Endothelial cell (in vitro differentiated cells): ENCODE results near the gene SVIL. TPM values are rescaled to one million over a fixed set of nuclear protein-coding genes. Genes with fewer than 3 reads are reported as not detected.
A peak's percentile ranks its signal among the peaks of the same experiment; 100 is the strongest.
"Not testable (repeated sequence)": the region's sequence is repeated elsewhere in the genome, so short reads cannot be mapped to it uniquely, and the experiment has no call there.

Experiments
- DNase-seq: peaks from one replicate; pipeline ENCODE4 v3.0.0; 2021; ENCODE audit warnings: low spot score
- H3K27ac Mint-ChIP-seq: one replicate; pipeline ENCODE4 v1.8.0; 2021; ENCODE audit warnings: mixed read lengths, inconsistent platforms; ENCODE audit not compliant: unreplicated experiment
- H3K27me3 Mint-ChIP-seq: one replicate; pipeline ENCODE4 v1.8.0; 2021; ENCODE audit warnings: mild to moderate bottlenecking, moderate library complexity, mixed read lengths, inconsistent platforms; ENCODE audit not compliant: unreplicated experiment
- H3K36me3 Mint-ChIP-seq: one replicate; pipeline ENCODE4 v1.8.0; 2021; ENCODE audit warnings: mild to moderate bottlenecking, low read depth, mixed read lengths, inconsistent platforms; ENCODE audit not compliant: unreplicated experiment
- H3K4me1 Mint-ChIP-seq: one replicate; pipeline ENCODE4 v1.8.0; 2021; ENCODE audit warnings: mild to moderate bottlenecking, mixed read lengths, inconsistent platforms; ENCODE audit not compliant: unreplicated experiment
- H3K4me3 Mint-ChIP-seq: one replicate; pipeline ENCODE4 v1.8.0; 2021; ENCODE audit warnings: mild to moderate bottlenecking, mixed read lengths, inconsistent platforms; ENCODE audit not compliant: unreplicated experiment
- H3K9me3 Mint-ChIP-seq: one replicate; pipeline ENCODE4 v1.8.0; 2021; ENCODE audit warnings: mixed read lengths, inconsistent platforms; ENCODE audit not compliant: unreplicated experiment
- total RNA-seq: library from RNA; stranded (reverse); fragmentation: NEBNext Ultra II Directional; extraction: Animal tissue kit (Norgen Biotek cat#: 25700); gene quantifications from one replicate; pipeline ENCODE4 v1.2.1, GENCODE V29; 2021; ENCODE audit not compliant: unreplicated experiment
- TF ChIP-seq, protein P1 (sequence below): fragments of 200-600 bp; sonication (generic); IDR thresholded peaks from one replicate; pipeline ENCODE4 v1.5.0; 2021; ENCODE audit warnings: antibody characterized with exemption; ENCODE audit not compliant: unreplicated experiment

Gene SVIL
- total RNA-seq, 1 donor from 2014 or later = 125 TPM

DNA sequence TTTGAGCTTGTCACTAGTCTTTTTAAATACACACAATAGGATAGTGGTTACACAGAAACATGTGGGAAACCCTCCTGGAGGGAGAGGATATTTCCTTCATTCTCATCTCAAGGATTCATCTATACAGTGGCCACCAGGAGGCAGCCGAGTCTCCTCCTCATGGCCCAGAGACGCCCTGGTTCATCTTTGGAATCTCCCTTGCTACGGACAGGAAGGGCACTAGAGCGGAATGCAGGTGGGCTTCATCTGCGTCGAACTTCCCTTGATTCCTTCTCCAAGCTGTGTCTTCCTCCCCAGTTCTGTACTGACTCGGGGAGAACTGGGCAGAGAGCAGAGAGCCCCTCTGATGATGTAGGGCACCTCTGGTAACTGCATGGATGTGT, 146.9 kb downstream of the SVIL start:
- not testable (repeated sequence) for H3K9me3 Mint-ChIP-seq, H3K27ac Mint-ChIP-seq, H3K4me3 Mint-ChIP-seq, DNase-seq, H3K27me3 Mint-ChIP-seq
- TF ChIP-seq, protein P1, sequence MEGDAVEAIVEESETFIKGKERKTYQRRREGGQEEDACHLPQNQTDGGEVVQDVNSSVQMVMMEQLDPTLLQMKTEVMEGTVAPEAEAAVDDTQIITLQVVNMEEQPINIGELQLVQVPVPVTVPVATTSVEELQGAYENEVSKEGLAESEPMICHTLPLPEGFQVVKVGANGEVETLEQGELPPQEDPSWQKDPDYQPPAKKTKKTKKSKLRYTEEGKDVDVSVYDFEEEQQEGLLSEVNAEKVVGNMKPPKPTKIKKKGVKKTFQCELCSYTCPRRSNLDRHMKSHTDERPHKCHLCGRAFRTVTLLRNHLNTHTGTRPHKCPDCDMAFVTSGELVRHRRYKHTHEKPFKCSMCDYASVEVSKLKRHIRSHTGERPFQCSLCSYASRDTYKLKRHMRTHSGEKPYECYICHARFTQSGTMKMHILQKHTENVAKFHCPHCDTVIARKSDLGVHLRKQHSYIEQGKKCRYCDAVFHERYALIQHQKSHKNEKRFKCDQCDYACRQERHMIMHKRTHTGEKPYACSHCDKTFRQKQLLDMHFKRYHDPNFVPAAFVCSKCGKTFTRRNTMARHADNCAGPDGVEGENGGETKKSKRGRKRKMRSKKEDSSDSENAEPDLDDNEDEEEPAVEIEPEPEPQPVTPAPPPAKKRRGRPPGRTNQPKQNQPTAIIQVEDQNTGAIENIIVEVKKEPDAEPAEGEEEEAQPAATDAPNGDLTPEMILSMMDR = peak; percentile 33
- Mint-ChIP-seq H3K36me3 (peaks cover 67% of the 10 kb centered on the region), H3K4me1 (peaks cover 25% of the 10 kb centered on the region)

DNA sequence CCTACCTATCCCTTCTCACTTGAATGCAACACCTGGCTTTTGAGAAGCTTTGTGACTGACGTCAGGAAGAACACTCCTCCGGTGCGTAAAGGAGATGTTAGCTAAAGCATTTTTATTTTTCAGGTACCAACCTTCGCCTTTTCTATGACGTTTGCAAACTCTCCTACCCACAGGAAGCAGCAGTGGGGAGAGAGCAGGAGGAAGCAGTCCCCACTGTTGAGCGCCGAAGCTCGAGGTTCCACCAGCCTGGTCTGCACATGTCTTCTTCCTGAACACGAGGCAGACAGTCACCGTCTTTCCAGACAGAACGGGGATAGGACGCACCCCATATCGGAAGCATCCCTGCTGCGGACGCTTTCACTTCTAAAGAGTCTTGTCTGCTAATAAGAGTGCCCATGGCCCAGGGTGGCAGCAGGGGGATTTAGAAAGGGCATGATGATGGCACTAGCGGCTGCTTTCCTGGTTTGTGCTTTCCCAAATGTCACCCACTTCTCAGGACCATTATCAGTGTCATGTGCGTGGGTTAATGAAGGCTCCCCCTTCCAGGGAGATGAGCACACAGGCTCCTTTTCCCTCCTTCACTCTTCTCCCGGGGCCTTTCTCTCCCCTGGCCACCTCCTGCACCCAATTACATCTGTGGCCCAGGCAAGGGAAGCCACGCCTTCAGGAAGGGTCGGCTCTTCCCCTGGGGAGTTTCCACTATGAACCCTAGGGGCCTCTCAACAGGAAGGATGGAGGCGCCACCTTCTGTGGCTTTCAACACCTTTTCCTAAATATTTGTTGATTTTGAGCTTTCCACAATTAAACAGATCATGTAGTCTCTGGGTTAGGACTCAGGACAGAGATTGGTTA, 147.5 kb downstream of the SVIL start:
- DNase-seq, H3K4me3 Mint-ChIP-seq, H3K9me3 Mint-ChIP-seq, H3K27me3 Mint-ChIP-seq, H3K27ac Mint-ChIP-seq: not testable (repeated sequence)
- Mint-ChIP-seq H3K4me1 (peaks cover 30% of the 10 kb centered on the region), H3K36me3 (peaks cover 67% of the 10 kb centered on the region)

DNA sequence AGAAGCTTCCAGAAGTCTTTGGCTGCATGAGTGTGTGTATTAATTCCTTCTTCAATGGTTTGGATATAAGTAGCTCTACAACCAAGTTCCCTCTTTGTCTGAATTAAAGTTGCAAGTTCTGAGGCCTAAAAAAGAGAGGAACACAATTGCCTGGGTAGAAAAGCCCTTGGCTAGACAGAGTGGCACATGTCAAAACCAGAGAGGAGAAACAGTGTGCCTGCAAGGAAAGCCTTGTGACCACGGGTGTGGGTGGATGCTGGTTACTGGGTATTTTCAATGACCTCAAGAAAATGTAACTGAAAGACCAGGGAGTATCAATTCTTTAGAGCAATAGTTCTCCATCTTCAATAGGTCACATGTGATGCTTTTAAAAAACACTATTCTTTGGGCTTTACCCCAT, 148.3 kb downstream of the SVIL start:
- peaks cover 30% of the 10 kb centered on the region for H3K4me1 Mint-ChIP-seq
- DNase-seq = no peak
- no peak overlapping the region for H3K27ac Mint-ChIP-seq
- H3K27me3 Mint-ChIP-seq = peaks cover 3% of the 10 kb centered on the region
- no peak overlapping the region for H3K4me3 Mint-ChIP-seq
- H3K36me3 Mint-ChIP-seq = peaks cover 67% of the 10 kb centered on the region
- no peaks in the 10 kb centered on the region for H3K9me3 Mint-ChIP-seq
- TF ChIP-seq, protein P1 = no peak

DNA sequence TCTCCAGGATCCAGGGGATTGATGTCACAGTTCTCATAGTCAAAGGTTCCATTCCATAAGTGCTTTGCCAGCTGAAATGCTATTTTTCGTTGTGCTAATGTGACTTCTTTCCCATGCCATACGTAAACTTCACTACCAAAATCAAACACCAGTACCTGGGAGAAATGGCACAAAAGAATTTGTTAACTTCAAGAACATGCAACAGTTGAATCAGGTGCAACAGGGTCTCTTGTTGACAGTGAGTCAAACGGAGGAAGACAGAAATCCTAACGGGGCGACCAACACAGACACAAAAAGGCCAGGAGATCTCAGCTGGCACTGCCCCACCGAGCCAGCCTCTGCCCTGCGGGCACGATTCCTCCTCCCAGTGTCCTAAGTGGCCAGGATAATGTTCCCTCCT, 150.1 kb downstream of the SVIL start:
- H3K4me1 Mint-ChIP-seq = peaks cover 30% of the 10 kb centered on the region
- H3K9me3 Mint-ChIP-seq, H3K4me3 Mint-ChIP-seq, DNase-seq, H3K27me3 Mint-ChIP-seq: not testable (repeated sequence)
- H3K36me3 Mint-ChIP-seq = peaks cover 76% of the 10 kb centered on the region
- H3K27ac Mint-ChIP-seq = peak overlapping the region; percentile 20

DNA sequence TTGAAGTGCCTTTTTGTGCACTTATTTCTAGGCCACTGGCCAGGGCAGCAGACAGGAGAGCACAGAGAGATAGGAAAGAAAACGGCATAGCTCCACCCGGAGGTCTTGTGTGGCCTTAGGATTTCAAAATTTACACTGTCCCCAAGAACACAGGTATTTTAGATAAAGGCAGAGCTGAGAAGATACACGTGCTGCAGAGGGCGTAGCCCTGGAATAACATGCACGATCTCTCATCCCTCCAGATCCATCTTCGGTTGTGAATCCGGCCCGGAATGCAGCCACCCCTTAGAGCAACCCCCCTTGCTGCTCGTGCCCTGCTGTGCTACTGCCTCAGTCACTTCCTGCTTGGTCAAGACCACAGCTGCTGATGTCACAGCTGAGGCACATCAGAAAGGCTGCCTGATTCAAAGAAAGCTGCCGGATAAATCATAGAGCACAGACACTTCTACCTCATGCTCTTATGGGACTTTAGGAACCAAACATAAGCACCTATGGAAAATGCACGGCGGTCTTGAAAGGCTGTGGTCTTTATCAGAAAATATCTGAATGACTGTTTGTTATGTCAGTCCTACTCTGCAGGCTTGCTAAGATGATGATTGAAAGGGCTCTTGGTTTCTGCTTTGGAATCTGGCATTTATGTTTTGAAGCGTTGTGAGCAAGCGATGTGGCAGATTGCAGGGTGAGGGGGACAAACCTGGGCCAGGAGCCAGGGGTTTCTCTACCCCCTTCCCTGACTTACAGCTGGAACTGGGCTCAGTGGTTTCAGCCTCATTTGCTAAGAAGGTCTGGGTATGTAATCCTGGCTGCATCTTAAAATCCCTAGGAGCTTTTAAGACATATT, 152.0 kb downstream of the SVIL start:
- Mint-ChIP-seq H3K36me3 (peaks cover 65% of the 10 kb centered on the region), H3K27ac (peak overlapping the region; percentile 9)

More for the DNA sequence above, 152.0 kb downstream of the SVIL start:
- TF ChIP-seq, protein P1 = no peak
- peak overlapping the region; percentile 67 for H3K4me3 Mint-ChIP-seq
- H3K27me3 Mint-ChIP-seq = peaks cover 5% of the 10 kb centered on the region
- peaks cover 28% of the 10 kb centered on the region for H3K4me1 Mint-ChIP-seq
- no peak for DNase-seq
- no peaks in the 10 kb centered on the region for H3K9me3 Mint-ChIP-seq
